Sigmoid colon (tissue), 4 donors: Measurements from ENCODE around the gene PTCHD1.

Source experiments
- CTCF ChIP-seq, 4 experiments: fragments of 450-650 bp in 3 of 4; fragments of 200-600 bp in 1 of 4; IDR thresholded peaks; one replicate each; pipeline ENCODE4 v1.5.1; 2016 to 2019; ENCODE audit warnings: antibody characterized with exemption in 4 of 4, mild to moderate bottlenecking in 3 of 4, moderate library complexity in 2 of 4
- POLR2A ChIP-seq, 2 donors: fragments of 450-650 bp; IDR thresholded peaks; one replicate each; pipeline ENCODE4 v1.6.1; 2016; ENCODE audit warnings: antibody characterized with exemption in 2 of 2, mild to moderate bottlenecking in 2 of 2, moderate library complexity in 2 of 2
- POLR2AphosphoS5 ChIP-seq, 4 donors: sonication (generic); formaldehyde crosslinking; IDR thresholded peaks; one replicate each; pipeline ENCODE4 v1.6.1; 2017; ENCODE audit warnings: antibody characterized with exemption in 4 of 4

GRCh38 chrX:23376581-23376980, 41.9 kb downstream of the PTCHD1 start:
- TF ChIP-seq POLR2AphosphoS5 (IDR thresholded peaks at IDR 0.05), result no peak
- no peak for TF ChIP-seq CTCF (IDR thresholded peaks at IDR 0.05)
- no peak for TF ChIP-seq POLR2A (IDR thresholded peaks at IDR 0.05)
